ENCODE data around the gene HAUS3. TPM values are rescaled to one million over a fixed set of nuclear protein-coding genes. Genes with fewer than 3 reads are reported as not detected.

HAUS3 gene
- total and polyA plus RNA-seq, 10 of the 15 experiments (the other 5 are each of a cell fraction or from before 2014, with no cell fraction given), result 4.2 to 23.9 (median 12.3) TPM

DNA sequence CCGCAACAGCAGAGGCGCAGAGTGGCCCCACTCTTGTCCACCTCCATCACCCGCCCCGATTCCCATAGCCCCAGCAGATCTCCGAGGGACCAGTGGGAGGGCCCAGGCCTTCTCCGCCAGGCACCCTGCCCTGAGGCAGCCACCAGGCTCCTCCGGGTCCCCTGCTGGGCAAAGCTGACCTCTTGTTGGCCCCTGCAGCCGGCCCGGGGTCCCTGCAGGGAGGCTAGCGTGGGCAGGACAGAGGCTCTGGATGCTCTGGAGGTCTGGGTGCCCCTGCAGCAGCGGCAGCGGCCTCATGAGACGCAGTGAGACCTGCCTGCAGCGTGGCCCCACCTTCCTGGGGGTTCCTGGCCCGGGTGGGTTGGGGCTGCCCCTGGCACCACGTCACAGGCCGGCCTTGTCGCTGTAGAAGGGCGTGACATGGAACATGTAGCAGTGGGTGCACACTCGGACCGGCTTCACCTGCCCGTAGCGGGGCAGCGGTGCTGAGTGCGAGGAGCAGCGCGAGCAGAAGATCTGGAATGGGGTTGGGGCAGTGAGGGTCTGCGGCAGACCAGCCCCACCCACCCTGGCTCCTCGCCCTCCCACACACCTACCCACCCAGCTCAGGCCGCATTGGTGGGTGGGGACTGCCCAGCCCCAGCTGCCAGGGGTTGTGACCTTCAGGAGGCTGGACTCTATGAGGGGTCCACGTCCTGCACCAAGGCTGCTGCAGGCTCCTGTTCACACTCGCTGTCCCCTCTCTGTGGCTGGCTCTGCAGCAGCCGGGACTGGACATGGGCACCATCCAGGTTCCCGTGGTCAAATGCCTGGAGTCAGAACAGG, 28.6 kb upstream of the HAUS3 start (continued):
- TF ChIP-seq, protein P1, sequence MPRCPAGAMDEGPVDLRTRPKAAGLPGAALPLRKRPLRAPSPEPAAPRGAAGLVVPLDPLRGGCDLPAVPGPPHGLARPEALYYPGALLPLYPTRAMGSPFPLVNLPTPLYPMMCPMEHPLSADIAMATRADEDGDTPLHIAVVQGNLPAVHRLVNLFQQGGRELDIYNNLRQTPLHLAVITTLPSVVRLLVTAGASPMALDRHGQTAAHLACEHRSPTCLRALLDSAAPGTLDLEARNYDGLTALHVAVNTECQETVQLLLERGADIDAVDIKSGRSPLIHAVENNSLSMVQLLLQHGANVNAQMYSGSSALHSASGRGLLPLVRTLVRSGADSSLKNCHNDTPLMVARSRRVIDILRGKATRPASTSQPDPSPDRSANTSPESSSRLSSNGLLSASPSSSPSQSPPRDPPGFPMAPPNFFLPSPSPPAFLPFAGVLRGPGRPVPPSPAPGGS (IDR thresholded peaks at IDR 0.05; ENCODE audit: borderline replicate concordance, insufficient read depth, low read depth, low read length, poor library complexity, severe bottlenecking), result no peak
- TF ChIP-seq, protein P2, sequence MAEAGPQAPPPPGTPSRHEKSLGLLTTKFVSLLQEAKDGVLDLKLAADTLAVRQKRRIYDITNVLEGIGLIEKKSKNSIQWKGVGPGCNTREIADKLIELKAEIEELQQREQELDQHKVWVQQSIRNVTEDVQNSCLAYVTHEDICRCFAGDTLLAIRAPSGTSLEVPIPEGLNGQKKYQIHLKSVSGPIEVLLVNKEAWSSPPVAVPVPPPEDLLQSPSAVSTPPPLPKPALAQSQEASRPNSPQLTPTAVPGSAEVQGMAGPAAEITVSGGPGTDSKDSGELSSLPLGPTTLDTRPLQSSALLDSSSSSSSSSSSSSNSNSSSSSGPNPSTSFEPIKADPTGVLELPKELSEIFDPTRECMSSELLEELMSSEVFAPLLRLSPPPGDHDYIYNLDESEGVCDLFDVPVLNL (IDR thresholded peaks at IDR 0.05; ENCODE audit: low read depth, low read length), result no peak
- no peak for TF ChIP-seq LARP7 (IDR thresholded peaks at IDR 0.05)

DNA sequence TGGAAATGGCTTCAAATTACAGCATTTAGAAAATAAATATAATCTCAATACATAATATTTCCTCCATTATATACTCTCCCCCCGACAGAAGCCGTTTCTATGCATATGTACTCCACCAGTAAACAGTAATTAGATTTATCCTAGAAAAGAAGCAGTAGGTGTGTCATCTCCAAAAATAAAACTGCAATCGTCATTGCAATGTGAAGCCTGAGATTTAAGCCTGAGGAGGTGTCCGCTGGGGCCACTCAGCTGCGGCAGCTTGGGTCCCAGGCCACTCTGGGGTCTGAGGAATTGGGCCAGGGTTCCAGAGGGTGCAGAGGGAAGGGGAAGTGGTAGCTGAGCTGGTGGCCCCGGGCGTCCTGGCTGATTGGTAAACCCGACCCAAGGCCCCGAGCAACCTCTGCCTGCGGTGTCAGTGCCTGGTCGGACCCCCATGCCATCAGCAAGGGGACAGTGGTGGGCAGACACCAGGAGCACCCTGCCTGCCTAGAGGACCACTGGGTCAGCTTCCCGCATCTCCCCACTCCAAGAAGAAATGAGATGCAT, 27.8 kb upstream of the HAUS3 start:
- ATAC-seq, result no peak
- intact Hi-C loops (cut with micrococcal nuclease; ENCODE audit: unreplicated experiment), result loop anchor here (10.0 kb wide), 1 partner anchor 805 kb away; the partner anchor contains the start of genes HTT and HTT-AS
- in situ Hi-C loops (cut with MboI), result no loop called here
- H3K27ac ChIP-seq (ENCODE audit: control insufficient read depth, insufficient read depth), result no peak overlapping the region
- no peak overlapping the region for H3K4me2 ChIP-seq (ENCODE audit: control insufficient read depth, insufficient read depth)
- H3K36me3 ChIP-seq (ENCODE audit: control insufficient read depth in 2 of 2, insufficient read depth in 2 of 2, low read length in 1 of 2), result no peaks in the 10 kb centered on the region
- FAIRE-seq, result no peak
- H4K20me1 ChIP-seq (ENCODE audit: control insufficient read depth, insufficient read depth), result no peaks in the 10 kb centered on the region
- H3K79me2 ChIP-seq (ENCODE audit: control insufficient read depth, insufficient read depth, low read length), result no peaks in the 10 kb centered on the region
- no TSS peak for BruUV-seq (replicated peaks)
- no peak overlapping the region for H3K4me3 ChIP-seq
- ChIA-PET SMC1A (ENCODE audit: uncharacterized antibody, unreplicated experiment) (no interaction called here), CTCF (no interaction called here), POLR2A (no interaction called here), RAD21 (ENCODE audit: unreplicated experiment) (no interaction called here)
- no peaks in the 10 kb centered on the region for H3K9me3 ChIP-seq (replicated peaks; ENCODE audit: control insufficient read depth, insufficient read depth, low read length)
- TF ChIP-seq POLR2AphosphoS5 (IDR thresholded peaks at IDR 0.05; ENCODE audit: low read length), result no peak
- TF ChIP-seq ZNF384 (IDR thresholded peaks at IDR 0.05; ENCODE audit: borderline replicate concordance, low read depth, low read length), result no peak
- TF ChIP-seq, protein P3, sequence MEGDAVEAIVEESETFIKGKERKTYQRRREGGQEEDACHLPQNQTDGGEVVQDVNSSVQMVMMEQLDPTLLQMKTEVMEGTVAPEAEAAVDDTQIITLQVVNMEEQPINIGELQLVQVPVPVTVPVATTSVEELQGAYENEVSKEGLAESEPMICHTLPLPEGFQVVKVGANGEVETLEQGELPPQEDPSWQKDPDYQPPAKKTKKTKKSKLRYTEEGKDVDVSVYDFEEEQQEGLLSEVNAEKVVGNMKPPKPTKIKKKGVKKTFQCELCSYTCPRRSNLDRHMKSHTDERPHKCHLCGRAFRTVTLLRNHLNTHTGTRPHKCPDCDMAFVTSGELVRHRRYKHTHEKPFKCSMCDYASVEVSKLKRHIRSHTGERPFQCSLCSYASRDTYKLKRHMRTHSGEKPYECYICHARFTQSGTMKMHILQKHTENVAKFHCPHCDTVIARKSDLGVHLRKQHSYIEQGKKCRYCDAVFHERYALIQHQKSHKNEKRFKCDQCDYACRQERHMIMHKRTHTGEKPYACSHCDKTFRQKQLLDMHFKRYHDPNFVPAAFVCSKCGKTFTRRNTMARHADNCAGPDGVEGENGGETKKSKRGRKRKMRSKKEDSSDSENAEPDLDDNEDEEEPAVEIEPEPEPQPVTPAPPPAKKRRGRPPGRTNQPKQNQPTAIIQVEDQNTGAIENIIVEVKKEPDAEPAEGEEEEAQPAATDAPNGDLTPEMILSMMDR (IDR thresholded peaks at IDR 0.05 in 2 of 3, conservative IDR thresholded peaks at IDR 0.05 in 1 of 3; ENCODE audit: control insufficient read depth in 2 of 3, extremely low read depth in 1 of 3, insufficient read depth in 1 of 3, low read depth in 3 of 3, low read length in 3 of 3), result no peak
- TF ChIP-seq NR2F1 (conservative IDR thresholded peaks at IDR 0.05), result no peak
- TF ChIP-seq, protein P4, sequence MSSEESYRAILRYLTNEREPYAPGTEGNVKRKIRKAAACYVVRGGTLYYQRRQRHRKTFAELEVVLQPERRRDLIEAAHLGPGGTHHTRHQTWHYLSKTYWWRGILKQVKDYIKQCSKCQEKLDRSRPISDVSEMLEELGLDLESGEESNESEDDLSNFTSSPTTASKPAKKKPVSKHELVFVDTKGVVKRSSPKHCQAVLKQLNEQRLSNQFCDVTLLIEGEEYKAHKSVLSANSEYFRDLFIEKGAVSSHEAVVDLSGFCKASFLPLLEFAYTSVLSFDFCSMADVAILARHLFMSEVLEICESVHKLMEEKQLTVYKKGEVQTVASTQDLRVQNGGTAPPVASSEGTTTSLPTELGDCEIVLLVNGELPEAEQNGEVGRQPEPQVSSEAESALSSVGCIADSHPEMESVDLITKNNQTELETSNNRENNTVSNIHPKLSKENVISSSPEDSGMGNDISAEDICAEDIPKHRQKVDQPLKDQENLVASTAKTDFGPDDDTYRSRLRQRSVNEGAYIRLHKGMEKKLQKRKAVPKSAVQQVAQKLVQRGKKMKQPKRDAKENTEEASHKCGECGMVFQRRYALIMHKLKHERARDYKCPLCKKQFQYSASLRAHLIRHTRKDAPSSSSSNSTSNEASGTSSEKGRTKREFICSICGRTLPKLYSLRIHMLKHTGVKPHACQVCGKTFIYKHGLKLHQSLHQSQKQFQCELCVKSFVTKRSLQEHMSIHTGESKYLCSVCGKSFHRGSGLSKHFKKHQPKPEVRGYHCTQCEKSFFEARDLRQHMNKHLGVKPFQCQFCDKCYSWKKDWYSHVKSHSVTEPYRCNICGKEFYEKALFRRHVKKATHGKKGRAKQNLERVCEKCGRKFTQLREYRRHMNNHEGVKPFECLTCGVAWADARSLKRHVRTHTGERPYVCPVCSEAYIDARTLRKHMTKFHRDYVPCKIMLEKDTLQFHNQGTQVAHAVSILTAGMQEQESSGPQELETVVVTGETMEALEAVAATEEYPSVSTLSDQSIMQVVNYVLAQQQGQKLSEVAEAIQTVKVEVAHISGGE (CRISPR knock-in tag; IDR thresholded peaks at IDR 0.05), result no peak
- TF ChIP-seq STAT1 (conservative IDR thresholded peaks at IDR 0.05), result no peak
- no peaks in the 10 kb centered on the region for H3K4me1 ChIP-seq (ENCODE audit: control insufficient read depth, insufficient read depth, low read length)
- DNase-seq (ENCODE audit: low read depth, low spot score), result no peak
- H3K27me3 ChIP-seq (replicated peaks in 1 of 2; ENCODE audit: control insufficient read depth in 2 of 2, insufficient read depth in 2 of 2, low read length in 1 of 2), result no peaks in the 10 kb centered on the region
- H2AFZ ChIP-seq (ENCODE audit: control insufficient read depth, low read depth, low read length), result no peak overlapping the region
- no peak overlapping the region for H3K9ac ChIP-seq (ENCODE audit: control insufficient read depth, insufficient read depth, low read length)
- WGBS (ENCODE audit: insufficient coverage, insufficient replicate concordance, low lambda C conversion rate, missing lambda C conversion rate), result 24% methylated on average over 12 of the region's 12 CpGs

Measured in GM12878 (cell line).